ENCODE results near the gene PTGES2. TPM values are rescaled to one million over a fixed set of nuclear protein-coding genes. Genes with fewer than 3 reads are reported as not detected.

The PTGES2 gene
- total and polyA plus RNA-seq, 9 of the 15 experiments (the other 6 are each of a cell fraction or from before 2014, with no cell fraction given), result 2.4 to 196 (median 90.1) TPM

DNA sequence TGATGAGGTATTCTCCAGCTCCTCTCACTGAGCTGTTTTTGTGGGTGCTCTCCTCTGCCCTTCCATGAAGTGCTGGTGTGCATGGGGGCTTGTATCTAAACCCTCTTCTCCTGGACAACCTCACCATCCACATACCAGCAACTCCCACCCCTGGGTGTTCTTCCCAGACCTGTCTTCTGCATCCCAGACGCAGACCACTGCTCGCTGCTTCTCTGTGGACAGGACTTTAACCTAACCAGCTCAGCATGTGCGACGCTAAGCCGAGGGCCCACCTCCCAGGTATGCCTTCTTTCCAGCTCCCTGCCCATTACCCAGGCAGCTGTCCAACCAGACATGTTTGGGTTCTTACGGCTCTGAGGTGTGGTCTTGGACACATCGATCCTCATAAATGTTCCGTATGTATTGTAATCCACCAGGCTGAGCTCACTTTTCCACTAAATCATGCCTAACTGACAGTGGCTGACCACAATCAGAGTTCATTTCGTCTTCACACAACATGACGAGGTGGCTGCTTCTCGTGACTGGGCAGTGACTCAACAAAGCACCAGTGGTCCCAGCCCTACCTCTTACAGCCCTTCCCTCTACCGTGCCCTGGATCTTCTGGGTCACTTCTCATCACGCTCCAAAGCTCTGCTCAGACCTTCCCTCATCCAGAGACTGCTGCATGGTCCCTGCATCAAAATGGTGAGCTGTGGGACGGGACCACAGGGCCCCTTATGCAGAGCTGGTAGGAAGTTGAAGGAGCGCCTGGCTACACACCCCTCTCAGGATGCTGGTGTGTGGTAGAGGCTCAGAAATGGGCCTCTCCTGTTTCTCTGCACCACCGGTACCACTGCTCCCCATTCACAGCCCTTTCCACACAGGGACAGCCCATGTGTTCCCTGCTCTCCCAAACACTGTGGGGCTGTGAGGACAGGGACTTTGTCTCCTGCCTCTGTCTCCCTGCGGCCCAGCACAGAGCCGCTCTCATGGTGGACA lies 9.6 kb upstream of the PTGES2 start (continued):
- TF ChIP-seq MEIS2 (IDR thresholded peaks at IDR 0.05; ENCODE audit: partially characterized antibody) (peak; percentile 95), JUN (IDR thresholded peaks at IDR 0.05; ENCODE audit: borderline replicate concordance, low read depth, low read length) (peak; percentile 56; the same call in 1 of the 2 replicates), JUN (CRISPR knock-in tag; IDR thresholded peaks at IDR 0.05; ENCODE audit: borderline replicate concordance) (no peak), NR2C2 (CRISPR knock-in tag; IDR thresholded peaks at IDR 0.05) (no peak), NR2C2 (tag; IDR thresholded peaks at IDR 0.05) (no peak; the same call in 1 of the 2 replicates), CREB1 (IDR thresholded peaks at IDR 0.05) (peak; percentile 68), CREB1 (CRISPR knock-in tag; IDR thresholded peaks at IDR 0.05) (peak; percentile 62), ZBTB26 (CRISPR knock-in tag; IDR thresholded peaks at IDR 0.05) (no peak), HOMEZ (CRISPR knock-in tag; IDR thresholded peaks at IDR 0.05) (no peak), ZNF696 (CRISPR knock-in tag; conservative IDR thresholded peaks at IDR 0.05) (no peak), ZNF140 (CRISPR knock-in tag; IDR thresholded peaks at IDR 0.05) (no peak), IRF9 (tag; IDR thresholded peaks at IDR 0.05) (no peak), C11orf30 (IDR thresholded peaks at IDR 0.05; ENCODE audit: low read depth) (peak; percentile 31), SMARCE1 (IDR thresholded peaks at IDR 0.05) (peak; percentile 37; the same call in 1 of the 2 replicates), MAX (CRISPR knock-in tag; IDR thresholded peaks at IDR 0.05) (no peak), SMARCA4 (IDR thresholded peaks at IDR 0.05) (peak; percentile 12; the same call in 1 of the 2 replicates), RB1 (IDR thresholded peaks at IDR 0.05; ENCODE audit: low read depth) (no peak), MAFG (tag; conservative IDR thresholded peaks at IDR 0.05) (peak; percentile 36; the same call in 1 of the 2 replicates), MITF (IDR thresholded peaks at IDR 0.05) (peak; percentile 29; the same call in 1 of the 2 replicates), ZNF224 (CRISPR knock-in tag; IDR thresholded peaks at IDR 0.05) (no peak), GABPB2 (CRISPR knock-in tag; conservative IDR thresholded peaks at IDR 0.05) (no peak)
